Mononuclear cell (primary cell): ENCODE measurements around the gene NCAM2. TPM values are rescaled to one million over a fixed set of nuclear protein-coding genes. Genes with fewer than 3 reads are reported as not detected.

ENCODE experiments used
- H3K27me3 ChIP-seq: 2 replicates; pipeline ENCODE4 v1.6.0; 2011; ENCODE audit warnings: low read length, control low read depth; ENCODE audit not compliant: insufficient read depth
- H3K4me1 ChIP-seq: 2 replicates; pipeline ENCODE4 v1.5.1; 2011; ENCODE audit warnings: mild to moderate bottlenecking, low read length, control low read depth; ENCODE audit not compliant: insufficient read depth
- H3K4me3 ChIP-seq: 2 replicates; pipeline ENCODE4 v1.5.1; 2011; ENCODE audit warnings: mild to moderate bottlenecking, low read length, moderate library complexity
- H3K9me3 ChIP-seq: 2 replicates; pipeline ENCODE4 v1.5.1; 2011; ENCODE audit warnings: low read depth, mild to moderate bottlenecking, control low read depth, low read length
- total RNA-seq: library from RNA; depleted of rRNA; stranded (reverse); fragments of >200 nt; gene quantifications from one replicate; pipeline ENCODE4 v1.2.3, GENCODE V29; 2012

Gene NCAM2
- total RNA-seq, 1 donor, result 0.10 TPM

- no peaks in the 10 kb centered on the region for H3K27me3 ChIP-seq
- no peaks in the 10 kb centered on the region for H3K4me1 ChIP-seq
- no peaks in the 10 kb centered on the region for H3K9me3 ChIP-seq
- no peak overlapping the region for H3K4me3 ChIP-seq
Measured at GRCh38 chr21:21297211-21297610, 299.0 kb downstream of the NCAM2 start.

- no peaks in the 10 kb centered on the region for H3K9me3 ChIP-seq
- H3K4me3 ChIP-seq, result no peak overlapping the region
- H3K27me3 ChIP-seq, result no peaks in the 10 kb centered on the region
- no peaks in the 10 kb centered on the region for H3K4me1 ChIP-seq
Measured at GRCh38 chr21:21301013-21301412, 302.8 kb downstream of the NCAM2 start.

DNA sequence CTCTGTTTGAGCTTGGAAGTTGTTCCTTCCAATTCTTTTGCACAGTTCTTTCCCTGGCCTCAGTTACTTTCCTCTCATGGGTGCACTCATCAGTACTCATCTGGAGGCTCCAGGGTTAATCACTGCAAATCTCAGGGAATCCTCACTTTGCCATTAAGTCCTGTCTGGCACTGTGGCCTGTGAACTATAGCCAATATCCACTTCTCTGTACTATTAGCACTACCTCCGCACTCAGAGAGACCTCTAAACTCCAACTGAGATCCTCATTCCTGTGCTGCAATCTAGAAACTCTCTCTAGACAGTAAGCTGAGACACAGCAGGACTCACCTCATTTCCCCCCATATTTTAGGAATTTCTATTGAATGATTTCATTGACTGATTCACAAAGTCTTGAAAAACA lies 311.3 kb downstream of the NCAM2 start:
- peaks cover 6% of the 10 kb centered on the region for H3K9me3 ChIP-seq
- no peak overlapping the region for H3K4me3 ChIP-seq
- no peaks in the 10 kb centered on the region for H3K27me3 ChIP-seq
- no peaks in the 10 kb centered on the region for H3K4me1 ChIP-seq

GRCh38 chr21:21324297-21324696 lies 326.1 kb downstream of the NCAM2 start:
- H3K9me3 ChIP-seq, result no peaks in the 10 kb centered on the region
- no peaks in the 10 kb centered on the region for H3K4me1 ChIP-seq
- H3K4me3 ChIP-seq, result no peak overlapping the region
- no peaks in the 10 kb centered on the region for H3K27me3 ChIP-seq

- H3K27me3 ChIP-seq, result no peaks in the 10 kb centered on the region
- H3K4me3 ChIP-seq, result no peak overlapping the region
- no peaks in the 10 kb centered on the region for H3K4me1 ChIP-seq
- H3K9me3 ChIP-seq, result no peaks in the 10 kb centered on the region
Measured at GRCh38 chr21:21332492-21332891, 334.3 kb downstream of the NCAM2 start.

GRCh38 chr21:21341041-21341440 lies 342.8 kb downstream of the NCAM2 start:
- no peaks in the 10 kb centered on the region for H3K27me3 ChIP-seq
- H3K9me3 ChIP-seq, result peaks cover 12% of the 10 kb centered on the region
- no peak overlapping the region for H3K4me3 ChIP-seq
- no peaks in the 10 kb centered on the region for H3K4me1 ChIP-seq

GRCh38 chr21:21345296-21345695 lies 347.1 kb downstream of the NCAM2 start:
- Histone ChIP-seq H3K27me3 (no peaks in the 10 kb centered on the region), H3K4me1 (no peaks in the 10 kb centered on the region), H3K4me3 (no peak overlapping the region), H3K9me3 (peaks cover 12% of the 10 kb centered on the region)

GRCh38 chr21:21345872-21346271 lies 347.7 kb downstream of the NCAM2 start:
- Histone ChIP-seq H3K4me3 (no peak overlapping the region), H3K9me3 (peaks cover 12% of the 10 kb centered on the region), H3K4me1 (no peaks in the 10 kb centered on the region), H3K27me3 (no peaks in the 10 kb centered on the region)

DNA sequence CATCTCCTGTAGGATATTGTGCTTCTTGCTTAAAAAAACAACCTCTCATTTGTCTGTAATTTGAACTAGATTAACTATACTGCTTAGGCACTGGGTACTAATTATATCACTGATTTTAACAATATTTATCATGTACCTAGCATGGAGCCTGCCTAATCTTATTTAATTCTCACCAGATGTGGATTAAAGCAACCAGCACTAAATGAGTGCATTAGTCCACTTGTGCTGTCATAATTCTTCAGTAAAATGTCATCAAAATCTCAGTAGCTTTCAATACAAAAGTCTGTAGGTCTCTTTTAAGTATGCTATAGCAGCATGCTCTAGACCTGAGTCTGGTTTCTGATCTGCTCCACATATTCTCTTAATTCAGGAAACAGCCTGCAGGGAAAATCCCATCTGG lies 368.1 kb downstream of the NCAM2 start:
- Histone ChIP-seq H3K9me3 (no peaks in the 10 kb centered on the region), H3K4me3 (no peak overlapping the region), H3K27me3 (no peaks in the 10 kb centered on the region), H3K4me1 (no peaks in the 10 kb centered on the region)

GRCh38 chr21:21367583-21367982 lies 369.4 kb downstream of the NCAM2 start:
- Histone ChIP-seq H3K27me3 (no peaks in the 10 kb centered on the region), H3K4me3 (no peak overlapping the region), H3K9me3 (no peaks in the 10 kb centered on the region), H3K4me1 (no peaks in the 10 kb centered on the region)

DNA sequence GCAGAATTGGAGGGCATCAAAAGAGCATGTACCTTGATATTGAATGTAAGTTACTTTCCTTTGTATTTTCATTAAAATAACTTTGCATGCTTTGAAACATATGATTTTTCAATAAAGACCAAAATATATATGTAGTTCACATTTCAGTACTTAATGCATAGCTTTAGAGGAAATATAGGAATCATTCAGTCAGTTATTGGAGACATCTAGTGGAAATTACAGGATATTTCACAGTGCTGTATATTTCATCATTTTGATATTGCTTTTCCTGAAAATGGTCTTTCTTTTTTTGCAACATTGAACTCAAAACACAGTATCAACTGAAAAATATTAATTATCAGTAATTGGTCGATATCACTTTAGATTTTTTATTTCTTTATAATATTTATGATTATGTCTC lies 375.8 kb downstream of the NCAM2 start:
- no peaks in the 10 kb centered on the region for H3K9me3 ChIP-seq
- H3K4me1 ChIP-seq, result no peaks in the 10 kb centered on the region
- H3K4me3 ChIP-seq, result no peak overlapping the region
- H3K27me3 ChIP-seq, result no peaks in the 10 kb centered on the region

- H3K4me1 ChIP-seq, result no peaks in the 10 kb centered on the region
- H3K9me3 ChIP-seq, result no peaks in the 10 kb centered on the region
- no peak overlapping the region for H3K4me3 ChIP-seq
- H3K27me3 ChIP-seq, result no peaks in the 10 kb centered on the region
Measured at GRCh38 chr21:21383126-21383525, 384.9 kb downstream of the NCAM2 start.

DNA sequence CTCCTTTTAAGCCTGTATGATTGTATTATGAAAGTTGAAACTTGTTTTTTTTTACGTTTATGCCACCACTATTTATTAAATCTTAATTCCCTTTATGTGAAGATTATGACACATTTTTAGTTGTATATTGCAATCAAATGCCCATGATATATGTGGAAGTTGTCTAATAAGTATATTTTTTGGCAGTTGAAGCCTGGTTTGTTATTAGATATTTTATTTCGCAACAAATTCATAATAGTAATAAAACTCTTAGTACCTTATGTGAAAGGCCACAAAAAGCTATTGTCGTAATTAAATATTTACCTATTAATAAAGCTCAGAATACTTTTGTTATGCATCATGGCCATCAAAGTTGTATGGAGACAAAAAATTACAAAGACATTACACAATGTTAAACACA lies 386.8 kb downstream of the NCAM2 start:
- H3K27me3 ChIP-seq, result no peaks in the 10 kb centered on the region
- H3K9me3 ChIP-seq, result no peaks in the 10 kb centered on the region
- H3K4me1 ChIP-seq, result no peaks in the 10 kb centered on the region
- no peak overlapping the region for H3K4me3 ChIP-seq

GRCh38 chr21:21385404-21385803 lies 387.2 kb downstream of the NCAM2 start:
- Histone ChIP-seq H3K9me3 (no peaks in the 10 kb centered on the region), H3K4me1 (no peaks in the 10 kb centered on the region), H3K4me3 (no peak overlapping the region), H3K27me3 (no peaks in the 10 kb centered on the region)

- Histone ChIP-seq H3K4me1 (no peaks in the 10 kb centered on the region), H3K4me3 (no peak overlapping the region), H3K27me3 (no peaks in the 10 kb centered on the region), H3K9me3 (no peaks in the 10 kb centered on the region)
Measured at GRCh38 chr21:21387916-21388315, 389.7 kb downstream of the NCAM2 start.

DNA sequence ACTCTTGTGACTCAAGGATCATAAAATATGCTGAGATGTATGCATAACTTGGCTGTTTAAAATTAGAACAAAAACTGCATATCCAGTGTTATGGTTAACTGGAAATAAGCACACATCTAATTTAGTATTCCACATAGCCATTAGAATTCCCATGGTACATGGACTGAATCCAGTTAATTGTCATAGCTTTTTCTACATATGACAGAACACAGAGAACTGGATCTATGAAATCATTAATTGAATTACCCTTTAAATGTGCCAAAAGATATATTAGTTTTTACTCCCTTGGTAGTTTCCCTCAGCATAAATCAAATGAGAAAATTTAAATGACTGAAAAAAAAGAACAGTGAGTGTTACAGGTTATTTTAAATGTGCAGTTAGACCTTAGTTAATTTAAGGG lies 395.9 kb downstream of the NCAM2 start:
- H3K27me3 ChIP-seq, result no peaks in the 10 kb centered on the region
- H3K4me3 ChIP-seq, result no peak overlapping the region
- no peaks in the 10 kb centered on the region for H3K4me1 ChIP-seq
- H3K9me3 ChIP-seq, result peaks cover 8% of the 10 kb centered on the region

DNA sequence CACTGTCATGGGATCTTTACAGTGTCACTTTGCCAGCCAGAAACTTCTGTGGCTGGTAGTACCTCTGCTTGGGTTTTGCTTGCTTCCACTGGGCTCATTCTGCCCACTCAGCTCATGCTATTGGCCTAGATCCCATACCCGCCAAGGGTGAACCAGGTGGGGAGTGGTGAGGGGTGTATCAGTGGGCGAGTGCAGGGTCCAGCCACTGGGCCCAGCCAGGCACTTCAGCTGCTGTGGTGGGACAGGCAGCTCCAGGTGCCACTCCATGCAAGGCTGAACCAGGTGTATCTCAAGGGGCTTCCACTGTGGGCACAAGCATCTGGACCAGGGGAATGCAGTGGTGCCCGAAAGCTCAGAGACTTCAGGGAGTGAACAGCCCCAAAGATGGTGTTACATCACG lies 398.2 kb downstream of the NCAM2 start:
- Histone ChIP-seq H3K4me3 (no peak overlapping the region), H3K4me1 (no peaks in the 10 kb centered on the region)

More for the DNA sequence above, 398.2 kb downstream of the NCAM2 start:
- H3K9me3 ChIP-seq, result peaks cover 8% of the 10 kb centered on the region
- H3K27me3 ChIP-seq, result no peaks in the 10 kb centered on the region
